ENCODE data around the gene MCF2L. TPM values are rescaled to one million over a fixed set of nuclear protein-coding genes. Genes with fewer than 3 reads are reported as not detected.

Gene MCF2L
- total RNA-seq, 1 experiment from 2014 or later = not detected

GRCh38 chr13:113148407-113148806 is 179.4 kb downstream of the MCF2L start:
- ChIA-PET CTCF (interaction anchor here (1.5 kb wide), 1 partner anchor 119 kb away, joined by 3 read pairs; no protein-coding TSS in a partner anchor), POLR2A (no interaction called here)
- BruUV-seq (replicated peaks) = no TSS peak
- Mint-ChIP-seq H3K27me3 (ENCODE audit: insufficient read depth, unreplicated experiment) (peaks cover 26% of the 10 kb centered on the region), H3K4me3 (ENCODE audit: unreplicated experiment) (no peak overlapping the region), H3K36me3 (ENCODE audit: insufficient read depth, unreplicated experiment) (peaks cover 5% of the 10 kb centered on the region), H3K27ac (ENCODE audit: low read depth, unreplicated experiment) (no peak overlapping the region), H3K9me3 (ENCODE audit: unreplicated experiment) (peaks cover 8% of the 10 kb centered on the region), H3K4me1 (ENCODE audit: insufficient read depth, unreplicated experiment) (peaks cover 9% of the 10 kb centered on the region)
- no peak for TF ChIP-seq CTCF (IDR thresholded peaks at IDR 0.05; ENCODE audit: unreplicated experiment)
- DNase-seq (ENCODE audit: unreplicated experiment) = no peak
- intact Hi-C loops (cut with micrococcal nuclease) = no loop called here

- intact Hi-C loops (cut with micrococcal nuclease) = no loop called here
- DNase-seq (ENCODE audit: unreplicated experiment) = no peak
- no peak for TF ChIP-seq CTCF (IDR thresholded peaks at IDR 0.05; ENCODE audit: unreplicated experiment)
- H3K36me3 Mint-ChIP-seq (ENCODE audit: insufficient read depth, unreplicated experiment) = peaks cover 5% of the 10 kb centered on the region
- no TSS peak for BruUV-seq (replicated peaks)
- H3K4me1 Mint-ChIP-seq (ENCODE audit: insufficient read depth, unreplicated experiment) = peaks cover 9% of the 10 kb centered on the region
- peaks cover 8% of the 10 kb centered on the region for H3K9me3 Mint-ChIP-seq (ENCODE audit: unreplicated experiment)
- peaks cover 26% of the 10 kb centered on the region for H3K27me3 Mint-ChIP-seq (ENCODE audit: insufficient read depth, unreplicated experiment)
- no peak overlapping the region for H3K27ac Mint-ChIP-seq (ENCODE audit: low read depth, unreplicated experiment)
- ChIA-PET POLR2A (no interaction called here), CTCF (interaction anchor here (1.5 kb wide), 1 partner anchor 119 kb away, joined by 3 read pairs; no protein-coding TSS in a partner anchor)
- H3K4me3 Mint-ChIP-seq (ENCODE audit: unreplicated experiment) = no peak overlapping the region
Measured at GRCh38 chr13:113148940-113149503, 180.0 kb downstream of the MCF2L start.

Other genes with a start within 250 kb of the MCF2L start
- not detected in 2 replicates for gene F7, start 136.6 kb downstream of the MCF2L start, total RNA-seq (2022)
- not detected in 2 replicates for gene F10, start 153.6 kb downstream of the MCF2L start, total RNA-seq (2022)
- not detected in 2 replicates for gene PROZ, start 189.4 kb downstream of the MCF2L start, total RNA-seq (2022)
- gene PCID2, start 239.5 kb downstream of the MCF2L start, total RNA-seq (2022) = 60.7 and 63.4 TPM in 2 replicates
- 74.7 and 85.9 TPM in 2 replicates for gene CUL4A, start 240.4 kb downstream of the MCF2L start, total RNA-seq (2022)